NCI-H226 (cell line): ENCODE data around the gene RNF114.
"Not testable (repeated sequence)": the region's sequence is repeated elsewhere in the genome, so short reads cannot be mapped to it uniquely, and the experiment has no call there.

Source experiments
- DNase-seq: peaks from one replicate; pipeline ENCODE4 v3.0.0-alpha.2; 2015

Gene RNF114, protein sequence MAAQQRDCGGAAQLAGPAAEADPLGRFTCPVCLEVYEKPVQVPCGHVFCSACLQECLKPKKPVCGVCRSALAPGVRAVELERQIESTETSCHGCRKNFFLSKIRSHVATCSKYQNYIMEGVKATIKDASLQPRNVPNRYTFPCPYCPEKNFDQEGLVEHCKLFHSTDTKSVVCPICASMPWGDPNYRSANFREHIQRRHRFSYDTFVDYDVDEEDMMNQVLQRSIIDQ

DNA sequence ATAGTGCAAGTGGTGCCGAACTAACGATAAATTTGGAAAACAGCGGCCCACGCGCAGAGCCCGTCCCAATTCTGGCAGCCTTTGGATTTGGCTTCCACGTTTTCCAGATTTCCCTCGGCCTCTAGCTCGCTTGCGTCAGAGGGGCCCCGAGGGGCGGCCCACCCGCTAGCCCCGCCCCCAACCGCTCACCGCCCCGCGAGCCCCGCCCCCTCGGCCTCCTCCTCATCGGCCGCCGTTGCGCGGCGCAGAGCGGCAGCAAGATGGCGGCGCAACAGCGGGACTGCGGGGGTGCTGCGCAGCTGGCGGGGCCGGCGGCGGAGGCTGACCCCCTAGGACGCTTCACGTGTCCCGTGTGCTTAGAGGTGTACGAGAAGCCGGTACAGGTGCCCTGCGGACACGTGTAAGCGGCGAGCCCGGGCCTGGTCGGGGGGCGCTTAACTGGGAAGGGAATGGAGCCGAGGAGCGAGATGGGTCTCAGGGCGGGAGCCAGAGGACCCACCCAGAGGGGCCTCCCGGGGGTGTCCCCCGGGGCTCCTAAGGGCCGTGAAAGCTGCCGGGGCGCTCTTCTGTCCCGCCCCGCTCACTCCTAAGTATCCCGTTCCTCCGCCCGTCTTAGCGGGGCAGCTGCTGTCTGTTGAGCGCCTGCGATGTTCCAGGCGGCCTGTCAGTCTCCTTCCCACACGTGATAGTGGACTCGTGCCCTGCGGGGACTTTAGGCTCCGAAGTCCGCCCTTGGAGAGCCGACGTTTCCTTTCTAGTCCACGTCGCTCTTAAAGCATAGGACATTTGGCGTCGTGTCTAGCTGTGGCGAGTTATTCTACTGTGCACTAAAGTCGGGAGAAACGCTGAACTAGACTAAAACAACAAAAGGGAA is at the start of gene RNF114:
Gene RNF114, plus strand, starts transcription at position 245 of the 874 bp plus-strand sequence. Its CDS starts 16 bp downstream, at position 261.
- DNase-seq, result peak; percentile 72

DNA sequence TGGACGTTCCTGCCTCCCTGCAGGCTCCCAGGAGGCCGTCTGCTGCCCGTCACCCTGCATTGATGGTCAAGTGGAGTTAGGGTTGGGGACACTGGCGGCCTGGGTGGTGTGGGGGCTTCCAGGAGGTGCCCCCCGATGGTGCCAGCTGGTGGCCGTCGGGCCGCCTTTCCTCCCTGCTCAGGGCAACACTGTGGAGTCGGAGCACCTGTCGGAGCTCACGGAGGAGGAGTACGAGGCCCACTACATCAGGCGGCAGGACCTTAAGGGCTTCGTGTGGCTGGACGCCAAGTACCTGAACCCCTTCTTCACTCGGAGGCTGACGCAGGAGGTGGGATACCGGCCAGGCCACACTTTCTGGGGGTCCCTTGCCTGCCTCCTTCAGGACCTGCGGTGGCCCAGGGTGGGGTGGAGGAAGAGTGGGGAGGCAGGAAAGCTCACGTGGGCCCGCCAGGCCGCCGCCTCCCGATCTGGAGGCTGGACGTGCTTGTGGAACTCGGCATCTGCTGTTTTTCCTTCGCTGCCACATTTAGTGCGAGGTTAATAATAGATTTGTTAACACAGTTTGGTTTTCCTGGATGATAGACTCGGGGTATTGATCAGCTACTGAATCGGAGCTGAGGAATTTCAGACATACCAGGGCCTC is 49.5 kb upstream of the RNF114 start:
- no peak for DNase-seq

DNA sequence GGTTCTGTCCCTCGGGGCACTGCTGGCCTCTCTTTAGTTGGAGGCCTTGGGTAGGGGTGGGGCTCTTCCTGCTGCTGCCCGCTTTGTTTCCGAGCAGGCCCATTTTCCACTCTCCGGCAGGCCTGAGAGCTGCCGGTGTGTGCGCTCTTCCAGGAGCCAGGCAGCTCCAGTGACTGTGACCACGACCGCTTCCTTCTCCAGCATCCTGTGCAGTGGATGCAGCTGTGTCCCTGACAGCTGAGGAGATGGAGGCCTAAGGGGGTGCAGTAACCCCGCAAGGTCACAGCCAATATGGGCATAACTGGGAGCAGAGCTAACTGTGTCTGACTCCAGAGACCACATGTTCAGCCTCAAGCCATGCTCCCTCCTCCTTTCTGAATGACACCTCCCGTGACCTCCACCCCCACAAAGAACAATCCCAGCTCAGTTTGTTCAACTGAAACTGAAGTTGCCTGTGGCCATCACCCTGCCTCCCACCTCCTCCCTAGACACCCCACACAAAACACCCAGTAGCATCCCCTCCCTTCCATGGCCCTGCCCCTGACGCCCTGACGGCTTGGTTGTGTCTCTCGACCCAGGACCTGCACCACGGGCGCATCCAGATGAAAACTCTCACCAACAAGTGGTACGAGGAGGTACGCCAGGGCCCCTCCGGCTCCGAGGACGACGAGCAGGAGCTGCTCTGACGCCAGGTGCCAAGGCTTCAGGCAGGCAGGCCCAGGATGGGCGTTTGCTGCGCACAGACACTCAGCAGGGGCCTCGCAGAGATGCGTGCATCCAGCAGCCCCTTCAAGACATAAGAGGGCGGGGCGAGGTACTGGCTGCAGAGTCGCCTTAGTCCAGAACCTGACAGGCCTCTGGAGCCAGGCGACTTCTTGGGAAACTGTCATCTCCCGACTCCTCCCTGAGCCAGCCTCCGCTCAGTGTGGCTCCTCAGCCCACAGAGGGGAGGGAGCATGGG is 48.7 kb upstream of the RNF114 start:
- DNase-seq, result no peak

DNA sequence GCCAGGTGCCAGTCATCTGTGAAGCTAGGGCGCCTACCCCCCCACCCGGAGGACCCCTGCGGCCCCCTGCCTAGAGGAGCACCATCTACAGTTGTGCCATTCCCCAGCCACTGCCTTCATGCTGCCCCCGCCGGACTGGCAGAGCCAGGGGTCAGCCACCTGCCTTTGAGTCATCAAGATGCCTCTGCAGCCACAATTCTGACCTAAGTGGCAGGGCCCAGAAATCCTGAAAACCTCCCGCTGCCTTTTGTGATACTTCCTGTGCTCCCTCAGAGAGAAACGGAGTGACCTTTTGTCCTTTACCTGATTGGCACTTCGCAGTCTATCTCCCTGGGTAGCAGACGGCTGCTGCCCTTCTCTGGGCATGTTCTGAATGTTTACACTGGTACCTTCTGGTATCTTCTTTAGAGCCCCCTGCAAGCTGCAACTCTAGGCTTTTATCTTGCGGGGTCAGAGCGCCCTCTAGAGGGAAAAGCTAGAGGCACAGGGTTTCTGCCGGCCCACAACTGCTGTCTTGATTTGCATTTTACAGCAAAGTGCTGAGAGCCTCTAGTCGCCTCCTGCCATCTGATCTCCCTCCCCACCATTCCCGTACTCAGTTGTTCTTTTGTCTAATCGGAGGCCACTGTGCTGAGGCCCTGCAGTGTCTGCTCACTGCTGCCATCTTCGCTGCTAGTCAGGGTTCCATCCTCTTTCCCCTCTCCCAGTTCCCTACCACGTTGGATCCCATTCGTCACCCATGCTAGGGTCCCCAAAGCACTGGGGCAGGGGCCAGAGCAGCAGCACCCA is 47.8 kb upstream of the RNF114 start:
- no peak for DNase-seq

DNA sequence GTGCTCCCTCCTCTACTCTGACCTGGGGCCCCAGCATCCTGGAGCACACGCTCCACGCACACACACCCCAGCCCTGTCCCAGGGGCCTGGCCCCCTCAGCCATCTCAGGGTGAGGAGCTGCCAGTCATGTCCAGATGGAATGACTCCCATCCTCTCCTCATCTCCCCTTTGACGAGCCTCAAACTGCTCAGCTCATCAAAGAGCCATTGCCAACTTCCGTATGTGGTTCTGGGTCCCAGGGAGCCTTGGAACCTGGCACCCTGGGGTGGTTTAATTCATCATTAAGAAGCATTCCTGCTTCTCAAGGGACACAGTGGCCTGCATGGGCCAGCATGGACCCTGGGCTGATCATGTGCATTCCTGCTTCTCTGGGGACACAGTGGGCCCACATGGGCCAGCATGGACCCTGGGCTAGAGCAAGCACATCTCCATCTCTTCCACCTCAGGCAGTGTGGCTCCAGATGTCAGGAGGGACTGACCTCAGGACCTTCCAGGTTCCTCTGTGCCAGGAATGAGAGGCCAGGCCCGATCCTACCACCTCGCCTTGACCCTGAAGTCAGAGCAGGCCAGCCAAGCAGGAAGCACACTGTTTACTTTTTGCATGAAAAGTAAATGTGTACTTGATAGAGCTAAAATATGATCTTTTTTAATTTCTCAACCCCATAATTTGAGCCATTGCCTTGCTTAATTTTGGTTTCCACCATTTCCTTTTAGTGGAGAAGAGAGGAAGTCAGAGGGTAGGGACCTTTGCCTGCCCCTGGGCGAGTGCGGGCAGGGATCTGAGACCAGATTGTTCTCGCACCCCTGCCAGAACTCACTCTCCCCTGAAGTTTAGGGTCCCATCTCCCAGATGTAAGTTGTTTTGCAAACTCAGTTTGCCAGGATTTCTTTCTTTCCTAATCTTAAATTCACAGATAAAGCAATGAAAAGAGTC is 46.9 kb upstream of the RNF114 start:
- no peak for DNase-seq

DNA sequence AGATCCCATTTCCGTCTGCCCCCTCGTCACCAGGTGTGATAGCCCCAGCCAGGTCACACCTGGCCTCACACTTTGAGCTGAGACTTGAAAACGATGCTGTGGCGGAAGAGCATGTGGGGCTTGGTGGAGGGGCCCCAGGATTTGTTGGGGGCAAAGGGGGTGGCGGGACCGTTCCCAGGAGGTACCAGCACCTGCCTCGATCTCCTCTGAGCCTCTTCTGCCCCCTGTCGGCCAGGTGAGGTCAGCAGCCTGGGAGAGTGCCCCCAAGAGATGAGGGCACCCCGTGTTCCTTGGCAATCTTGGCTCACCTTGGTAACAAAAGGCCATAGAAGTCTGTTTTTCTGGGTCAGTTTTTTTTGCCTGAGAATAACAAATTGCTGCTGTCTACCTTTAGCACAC is 46.3 kb upstream of the RNF114 start:
- no peak for DNase-seq

DNA sequence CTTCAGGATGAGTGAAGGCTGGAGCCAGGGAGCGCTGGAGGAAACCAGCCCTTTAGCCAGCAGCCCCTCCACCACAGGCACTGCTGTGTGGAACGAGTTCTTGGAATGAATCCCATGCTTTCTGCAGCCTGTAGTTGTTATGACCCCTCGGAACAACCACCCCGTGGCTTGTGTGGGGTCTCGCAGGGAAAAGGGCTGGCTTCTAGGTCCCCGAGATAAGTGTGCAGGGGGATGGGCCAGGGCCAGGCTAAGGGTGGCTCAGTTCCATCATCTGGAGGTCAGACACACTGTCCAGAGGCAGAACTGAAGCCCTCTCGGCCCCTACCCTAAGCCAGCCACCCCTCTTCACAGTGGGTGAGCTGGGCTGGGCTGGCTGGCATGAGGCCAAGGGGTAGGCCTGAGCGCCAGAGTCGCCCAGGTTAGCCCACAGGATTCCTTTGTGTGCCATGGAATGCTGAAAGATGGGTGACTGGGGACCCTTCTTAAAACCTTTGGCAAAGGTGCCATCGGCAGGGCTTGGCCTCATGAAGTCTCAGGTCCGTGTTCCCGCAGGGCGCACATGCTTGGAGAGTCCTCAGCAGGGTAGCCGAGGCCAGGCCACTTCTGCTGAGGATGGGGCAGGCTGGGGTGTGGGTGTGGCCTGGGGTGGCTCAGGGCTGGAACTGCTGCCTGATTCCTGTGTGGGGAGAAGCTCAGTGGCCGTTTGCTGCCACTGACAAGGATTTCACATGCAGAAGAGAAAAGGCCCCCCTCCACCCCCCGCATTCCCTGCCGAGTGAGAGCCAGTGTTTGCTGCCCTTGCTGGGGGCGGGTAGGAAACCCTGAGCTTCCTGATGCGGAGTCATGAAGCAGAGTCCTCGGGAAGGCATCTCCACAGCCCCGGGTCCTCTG is 45.5 kb upstream of the RNF114 start:
- DNase-seq, result no peak

DNA sequence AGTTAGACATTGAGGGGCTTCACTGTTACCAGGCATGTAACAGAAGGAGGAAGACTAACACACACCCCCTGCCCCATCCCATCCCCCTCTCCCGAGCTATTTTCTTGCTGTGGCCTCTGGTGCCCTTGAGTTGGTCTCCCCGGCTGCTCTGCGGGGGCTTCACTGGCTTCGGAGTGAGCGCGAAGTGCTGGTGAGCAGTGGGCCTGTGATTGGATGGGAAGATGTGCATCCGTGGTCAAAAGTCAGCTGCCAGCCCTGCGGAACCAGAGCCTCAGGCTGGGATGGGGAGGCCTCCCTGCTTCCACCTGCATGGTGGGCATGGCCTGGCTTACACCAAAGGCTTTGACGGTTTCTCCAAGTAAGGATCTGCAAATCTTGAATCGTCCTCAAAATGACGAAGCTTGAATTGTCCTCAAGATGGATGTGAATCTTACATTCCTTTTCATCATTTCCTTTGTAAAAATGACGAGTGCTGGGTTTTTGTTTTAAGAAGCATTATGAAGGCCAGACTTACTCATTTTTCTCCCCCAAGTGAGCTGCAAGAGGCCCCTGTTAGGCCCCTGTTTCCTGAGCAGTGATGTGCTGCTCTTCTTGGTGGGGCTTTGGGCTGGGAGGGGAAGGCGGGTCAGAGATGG is 44.6 kb upstream of the RNF114 start:
- no peak for DNase-seq

DNA sequence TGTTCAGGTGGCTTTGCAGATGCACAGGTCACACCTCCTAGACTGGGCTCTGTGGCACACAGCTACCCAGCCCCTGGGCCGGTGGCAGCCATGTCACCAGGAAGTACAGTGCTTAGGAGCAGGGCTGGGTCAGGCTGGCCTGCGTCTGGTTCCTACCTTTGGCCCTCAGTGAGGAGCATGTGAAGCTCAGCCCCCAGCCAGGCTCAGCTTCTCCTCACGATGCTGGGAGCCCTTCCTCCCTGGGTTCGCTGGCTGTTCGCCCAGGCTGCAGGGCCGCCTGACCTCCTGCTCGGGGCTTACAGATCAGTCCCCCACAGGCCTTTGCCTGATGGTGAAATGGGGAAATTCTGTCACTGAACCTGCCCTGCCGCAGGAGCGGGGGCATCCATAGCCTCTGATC is 43.9 kb upstream of the RNF114 start:
- DNase-seq, result no peak

DNA sequence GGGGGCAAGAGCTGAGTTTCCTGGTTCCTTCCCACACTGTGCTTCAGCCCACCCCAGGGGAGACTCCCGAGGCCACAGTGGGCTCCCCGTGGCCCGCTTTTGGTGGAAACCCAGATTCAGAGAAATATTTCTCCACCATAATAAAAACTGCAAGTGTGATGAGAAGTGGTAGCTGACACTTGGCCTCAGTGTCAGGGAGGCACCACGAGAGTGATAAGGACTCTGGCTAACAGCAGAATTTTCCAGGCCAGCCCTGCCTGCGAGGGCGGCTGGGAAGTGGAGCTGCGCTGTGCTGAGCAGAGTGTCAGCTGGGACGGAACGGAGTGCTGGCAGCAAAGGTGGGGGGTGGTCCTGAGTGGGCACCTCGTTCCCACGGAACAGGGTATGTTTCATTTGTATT is 43.4 kb upstream of the RNF114 start:
- DNase-seq, result no peak

DNA sequence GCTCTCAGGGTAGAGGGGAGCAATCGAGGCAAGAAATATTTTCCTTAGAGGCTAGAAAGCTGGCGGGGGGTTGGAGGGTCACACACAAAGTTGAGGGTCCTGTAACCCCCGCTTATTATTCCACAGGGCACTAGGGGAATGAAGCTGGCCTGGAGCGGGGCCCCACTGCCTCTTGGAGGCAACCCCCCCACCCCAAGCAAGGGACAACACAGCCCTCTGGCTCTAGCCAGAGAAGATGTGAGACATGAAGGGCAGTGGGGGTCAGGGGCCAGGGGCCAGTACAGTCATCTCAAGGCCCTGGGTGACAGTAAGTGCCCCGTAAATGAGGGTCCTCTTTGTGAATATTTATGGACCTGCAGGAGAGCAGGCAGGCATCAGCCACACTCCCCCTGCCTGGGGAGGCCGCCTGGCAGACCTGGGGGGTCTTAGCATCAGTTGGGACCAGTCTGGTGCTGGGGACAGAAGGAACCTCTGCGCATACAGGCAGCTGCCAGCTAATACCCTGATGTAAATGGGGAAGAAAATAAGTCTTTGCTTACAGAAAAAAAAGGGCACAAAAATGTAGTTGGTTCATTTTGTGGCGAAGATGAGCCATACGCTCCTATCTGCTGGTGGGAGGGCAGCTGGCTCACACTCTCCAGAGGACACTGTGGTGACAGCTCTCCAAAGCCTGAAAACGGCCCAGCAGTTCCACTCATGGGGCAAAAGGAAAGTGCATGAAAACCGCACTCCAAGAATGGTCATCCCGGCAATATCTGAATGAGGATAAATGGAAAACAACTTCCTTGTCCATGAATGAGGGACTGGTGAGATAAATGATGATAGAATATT is 42.7 kb upstream of the RNF114 start:
- no peak for DNase-seq

DNA sequence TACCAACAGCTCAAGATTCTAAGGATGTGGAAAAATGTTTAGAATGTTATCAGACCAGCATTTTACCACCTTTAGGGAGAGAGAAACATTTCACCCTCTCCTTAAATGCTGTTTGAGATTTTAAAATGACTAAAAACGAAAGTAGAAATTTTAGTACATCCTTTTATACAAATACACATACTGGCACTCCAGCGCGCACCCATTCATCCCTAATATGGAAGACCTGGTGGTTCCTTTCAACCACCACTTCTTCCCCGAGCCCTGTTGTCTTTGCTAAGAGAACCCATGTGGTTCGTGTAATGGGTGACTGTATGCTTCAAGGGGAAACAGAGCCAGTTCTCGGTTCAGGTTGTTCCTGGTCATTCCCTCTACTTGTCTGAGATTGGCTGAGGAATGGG is 42.1 kb upstream of the RNF114 start:
- no peak for DNase-seq

DNA sequence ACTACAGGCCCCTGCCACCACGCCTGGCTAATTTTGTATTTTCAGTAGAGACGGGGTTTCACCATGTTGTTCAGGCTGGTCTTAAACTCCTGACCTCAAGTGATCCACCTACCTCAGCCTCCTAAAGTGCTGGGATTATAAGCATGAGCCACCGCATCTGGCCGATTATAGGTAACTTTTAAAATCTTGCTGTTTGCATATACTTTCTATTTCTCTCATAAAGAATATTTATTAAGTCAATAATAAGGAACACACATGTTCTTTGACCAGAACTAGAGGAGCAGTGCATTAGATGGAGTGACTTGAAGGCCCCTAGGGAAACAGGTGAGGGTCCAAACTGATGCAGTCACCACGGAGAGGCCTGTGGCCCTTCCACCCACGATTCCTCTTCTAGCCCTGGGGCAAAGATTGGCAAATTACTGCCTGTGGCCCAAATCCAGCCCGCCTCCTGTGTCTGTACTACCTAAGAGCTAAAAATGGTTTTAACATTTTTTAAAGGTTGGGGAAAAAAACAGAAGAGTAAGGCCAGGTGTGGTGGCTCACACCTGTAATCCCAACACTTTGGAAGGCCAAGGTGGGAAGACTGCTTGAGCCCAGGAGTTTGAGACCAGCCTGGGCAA is 40.6 kb upstream of the RNF114 start:
- DNase-seq, result not testable (repeated sequence)

DNA sequence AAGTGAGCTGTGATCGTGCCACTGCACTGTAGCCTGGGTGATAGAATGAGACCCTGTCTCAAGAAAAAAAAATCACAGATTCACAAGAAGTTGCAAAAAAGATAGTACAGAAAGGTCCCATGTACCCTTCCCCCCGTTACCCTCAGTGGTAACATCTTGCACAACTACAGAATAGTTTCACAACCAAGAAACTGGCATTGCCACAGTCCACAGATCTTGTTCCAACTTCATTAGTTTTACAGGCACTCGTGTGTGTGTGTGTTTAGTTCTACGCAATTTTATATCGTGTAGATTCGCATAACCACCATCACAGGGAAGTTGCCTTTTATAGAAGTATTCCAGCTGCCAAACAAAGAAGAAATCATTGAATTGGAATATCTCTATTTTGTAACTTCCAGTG is 40.0 kb upstream of the RNF114 start:
- no peak for DNase-seq

DNA sequence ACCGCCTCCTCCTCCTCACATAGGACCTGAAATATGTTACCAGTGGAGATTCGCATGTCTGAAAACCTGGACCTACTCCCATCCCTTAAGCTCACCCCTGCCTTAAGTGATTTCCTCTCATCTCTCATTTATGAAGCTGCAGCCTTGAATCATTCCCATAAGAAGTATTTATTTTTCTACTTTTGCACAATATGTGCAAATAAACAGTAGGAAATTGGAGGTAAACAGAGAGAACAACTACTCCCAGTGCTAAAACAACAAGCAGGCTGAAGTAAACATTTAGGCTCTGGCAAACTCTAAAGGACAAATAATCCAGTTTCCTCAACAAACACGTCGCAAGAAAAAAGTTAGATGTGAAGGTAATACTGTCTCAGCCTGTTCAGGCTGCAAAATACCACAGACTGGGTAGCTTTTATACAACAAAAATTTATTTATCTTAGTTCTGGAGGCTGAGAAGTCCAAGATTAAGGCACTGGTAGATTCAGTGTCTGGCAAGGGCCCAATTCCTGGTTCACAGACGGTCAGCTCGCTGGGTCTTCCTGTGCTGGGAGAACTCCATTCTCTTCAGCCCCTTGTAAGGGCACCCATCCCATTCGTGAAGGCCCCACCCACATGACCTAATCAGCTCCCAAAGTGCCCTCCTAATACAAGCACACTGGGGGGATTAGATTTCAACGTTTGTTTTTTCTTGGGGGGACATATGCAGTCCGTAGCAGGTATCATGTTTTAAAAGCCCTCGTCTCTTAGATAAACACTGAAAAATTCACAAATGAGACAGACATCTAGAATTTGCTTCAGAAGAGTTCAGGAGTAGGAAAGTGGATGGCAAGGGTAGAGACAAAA is 36.4 kb upstream of the RNF114 start:
- DNase-seq, result no peak

DNA sequence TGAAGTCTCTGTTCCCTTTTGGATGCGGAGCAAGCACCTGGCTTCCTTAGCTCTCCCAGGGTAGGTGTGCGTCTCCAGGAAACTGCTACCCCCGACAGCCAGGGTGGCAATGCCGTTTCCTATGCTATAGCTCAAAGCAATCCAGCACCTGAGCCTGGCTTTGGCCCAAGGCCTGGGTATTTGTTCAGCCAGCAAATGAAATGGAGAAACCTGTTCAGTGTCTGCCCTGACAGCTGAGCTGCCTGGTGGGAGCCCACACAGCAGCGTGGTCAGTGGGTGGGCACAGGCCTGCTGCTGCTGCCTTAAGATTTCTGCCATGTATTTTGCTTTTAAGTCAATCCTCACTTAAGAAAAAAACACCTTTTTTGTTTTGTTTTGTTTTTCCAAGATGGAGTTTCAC is 34.6 kb upstream of the RNF114 start:
- no peak for DNase-seq
